NOMO-1 treated with DMSO at 0.1 percent for 48 hours (cell line): ENCODE data around the gene LRCH2.
"Not testable (repeated sequence)": the region's sequence is repeated elsewhere in the genome, so short reads cannot be mapped to it uniquely, and the experiment has no call there.

Source experiments
- DNase-seq: peaks from one replicate; lab custom pipeline; 2025; ENCODE audit not compliant: unreplicated experiment; lab: John Stamatoyannopoulos, UW

The LRCH2 gene

GRCh38 chrX:115233497-115234455, at the start of gene LRCH2:
TSS of gene LRCH2 (minus strand) at chrX:115234096. CDS start at chrX:115234041, 55 bp downstream.
- DNase-seq: no peak

DNA sequence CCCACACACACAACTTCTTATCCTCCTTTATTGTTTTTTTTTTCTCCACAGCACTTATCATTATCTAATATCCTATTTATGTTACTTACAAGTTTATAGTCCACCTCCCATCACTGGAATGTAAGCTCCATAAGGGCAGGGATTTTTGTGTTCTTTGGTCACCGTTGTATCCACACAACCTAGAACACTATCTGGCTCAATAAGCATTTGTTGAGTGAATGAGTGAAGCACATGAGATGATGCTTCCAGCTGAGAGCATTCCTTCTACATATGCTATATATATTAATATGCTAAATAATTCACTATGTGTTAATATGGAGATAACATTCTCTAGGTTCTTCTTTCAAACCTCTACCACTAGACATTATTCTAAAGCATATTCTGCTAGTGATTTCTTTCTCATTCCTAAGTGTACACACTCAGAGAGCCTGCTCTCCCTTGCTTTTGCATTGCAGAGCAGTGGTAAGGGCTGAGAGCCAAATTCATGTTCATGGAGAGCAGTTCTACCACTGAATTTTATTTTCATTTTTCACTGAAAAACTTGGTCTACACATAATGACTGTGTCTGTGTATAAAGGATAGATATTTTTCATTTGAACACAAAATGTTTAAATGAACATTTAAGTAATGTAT, 35.3 kb upstream of the LRCH2 start:
- DNase-seq: no peak

GRCh38 chrX:115268421-115268820, 34.5 kb upstream of the LRCH2 start:
- DNase-seq: no peak

GRCh38 chrX:115266300-115266699, 32.4 kb upstream of the LRCH2 start:
- DNase-seq: no peak

DNA sequence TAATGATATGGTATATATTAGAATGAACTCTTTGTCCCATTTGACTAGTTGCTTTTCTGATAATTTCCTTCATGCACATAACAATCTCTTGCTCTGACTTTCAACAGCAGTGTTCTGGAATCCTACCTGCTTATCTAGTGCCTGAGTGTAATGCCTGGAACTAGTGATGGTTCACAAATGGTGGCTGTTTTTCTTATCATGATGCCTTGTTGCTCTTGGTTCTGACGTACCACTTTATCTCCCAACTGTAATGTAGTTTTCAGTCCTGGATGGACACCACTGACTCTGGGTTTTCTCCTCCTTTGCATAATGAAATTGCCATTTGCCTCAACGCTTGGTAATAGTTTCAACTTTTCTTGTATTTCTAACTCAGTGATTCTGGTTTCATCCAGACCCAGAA, 30.1 kb upstream of the LRCH2 start:
- DNase-seq: no peak

- no peak for DNase-seq
Measured at GRCh38 chrX:115261148-115261547, 27.3 kb upstream of the LRCH2 start.

DNA sequence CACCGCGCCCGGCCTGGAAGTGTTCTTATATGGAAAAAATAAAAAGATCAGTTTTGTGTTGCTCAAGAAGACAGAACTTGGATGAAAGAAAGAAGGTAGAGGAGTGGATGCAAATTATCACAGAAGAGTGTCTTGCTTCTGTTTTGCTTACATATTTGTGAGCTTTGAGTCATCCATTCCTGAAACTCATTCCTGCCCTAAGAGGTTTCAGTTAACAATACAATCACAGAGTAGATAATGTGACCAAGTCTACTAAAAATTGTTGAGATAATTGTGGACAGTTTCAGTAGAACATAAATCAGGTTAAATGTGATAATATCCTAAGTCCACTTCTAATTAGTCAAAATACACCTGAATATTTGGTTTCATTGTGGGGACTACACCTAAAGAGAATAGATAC, 26.4 kb upstream of the LRCH2 start:
- DNase-seq: no peak

GRCh38 chrX:115259238-115259875, 25.5 kb upstream of the LRCH2 start:
- DNase-seq: no peak

GRCh38 chrX:115257711-115258110, 23.8 kb upstream of the LRCH2 start:
- DNase-seq: no peak

GRCh38 chrX:115255003-115255402, 21.1 kb upstream of the LRCH2 start:
- DNase-seq: no peak

- DNase-seq: no peak
Measured at GRCh38 chrX:115251458-115252233, 17.8 kb upstream of the LRCH2 start.

DNA sequence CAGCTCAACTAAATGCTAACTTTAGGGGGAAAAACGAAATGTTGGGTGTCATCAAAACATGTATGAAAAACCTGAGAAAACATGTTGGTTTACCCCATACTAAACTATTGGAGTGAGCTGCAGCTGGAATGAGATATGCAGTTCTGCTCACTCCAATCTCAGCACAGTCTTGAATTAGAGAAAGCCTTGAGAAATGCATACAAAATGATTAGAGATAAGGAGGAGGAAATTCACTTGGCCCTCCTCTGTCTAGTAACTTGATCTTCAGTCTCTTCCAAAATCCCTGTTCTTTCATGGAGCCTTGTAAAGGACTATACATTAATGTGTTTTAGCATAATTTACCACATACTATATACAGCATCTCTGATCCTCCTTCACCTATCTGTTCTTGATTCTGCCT, 3.2 kb upstream of the LRCH2 start:
- no peak for DNase-seq

DNA sequence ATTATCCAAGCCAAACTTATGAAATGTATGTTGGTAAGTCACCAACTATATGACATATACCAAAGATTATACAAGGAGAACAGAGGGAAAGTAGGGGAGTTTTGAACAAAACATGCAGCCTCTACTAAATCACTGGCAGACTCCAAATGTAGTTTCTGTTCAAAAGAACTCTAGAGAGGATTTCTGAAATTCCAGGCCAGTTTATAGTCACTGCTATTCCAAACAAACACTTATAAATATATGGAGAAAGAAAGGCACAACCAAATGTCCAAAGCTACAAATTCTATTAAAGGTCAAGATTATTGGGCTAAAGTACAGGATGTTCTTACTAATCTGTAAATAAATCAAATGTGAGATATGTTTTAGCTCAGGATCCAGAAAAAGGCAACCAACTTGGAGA, 2.7 kb upstream of the LRCH2 start:
- DNase-seq: no peak

- DNase-seq: no peak
Measured at GRCh38 chrX:115234461-115234860, 565 bp upstream of the LRCH2 start.

GRCh38 chrX:115232933-115233496, 881 bp downstream of the LRCH2 start:
- no peak for DNase-seq

DNA sequence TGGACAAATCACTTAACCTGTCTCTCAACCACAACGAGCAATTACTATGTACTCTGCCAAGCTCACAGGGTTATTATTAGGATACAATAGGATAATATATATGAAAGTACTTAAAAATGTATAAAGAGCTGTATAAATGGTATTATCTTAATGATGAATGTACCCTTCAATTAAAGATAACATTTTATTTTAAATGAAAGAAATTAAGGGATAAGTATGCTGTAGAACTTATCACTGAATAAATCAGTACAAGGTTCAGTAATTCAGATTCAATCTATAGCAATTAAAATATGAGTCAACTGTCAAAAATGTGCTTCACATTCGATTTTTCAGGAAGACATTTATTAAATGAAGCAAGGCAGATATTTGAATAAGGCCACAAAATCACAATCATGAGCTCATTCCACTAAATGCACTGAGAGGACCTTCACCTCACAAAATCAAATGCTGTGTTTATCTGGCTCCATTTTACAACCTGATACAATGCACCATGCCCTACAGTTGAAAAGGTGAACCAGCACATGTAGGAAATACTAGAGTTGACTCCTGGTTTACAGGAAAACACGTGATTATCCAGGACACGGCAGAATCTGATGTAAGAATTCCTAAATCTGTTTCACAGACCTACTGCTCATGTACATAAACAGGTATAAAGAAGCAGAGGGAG, 4.4 kb downstream of the LRCH2 start:
- no peak for DNase-seq

- no peak for DNase-seq
Measured at GRCh38 chrX:115226929-115227328, 7.0 kb downstream of the LRCH2 start.

DNA sequence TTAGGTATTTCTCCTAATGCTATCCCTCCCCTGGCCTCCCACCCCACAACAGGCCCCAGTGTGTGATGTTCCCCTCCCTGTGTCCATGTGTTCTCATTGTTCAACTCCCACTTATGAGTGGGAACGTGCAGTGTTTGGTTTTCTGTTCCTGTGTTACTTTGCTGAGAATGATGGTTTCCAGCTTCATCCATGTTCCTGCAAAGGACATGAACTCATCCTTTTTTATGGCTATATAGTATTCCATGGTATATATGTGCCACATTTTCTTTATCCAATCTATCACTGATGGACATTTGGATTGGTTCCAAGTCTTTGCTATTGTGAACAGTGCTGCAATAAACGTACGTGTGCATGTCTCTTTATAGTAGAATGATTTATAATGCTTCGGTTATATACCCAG, 16.6 kb downstream of the LRCH2 start:
- DNase-seq: not testable (repeated sequence)

DNA sequence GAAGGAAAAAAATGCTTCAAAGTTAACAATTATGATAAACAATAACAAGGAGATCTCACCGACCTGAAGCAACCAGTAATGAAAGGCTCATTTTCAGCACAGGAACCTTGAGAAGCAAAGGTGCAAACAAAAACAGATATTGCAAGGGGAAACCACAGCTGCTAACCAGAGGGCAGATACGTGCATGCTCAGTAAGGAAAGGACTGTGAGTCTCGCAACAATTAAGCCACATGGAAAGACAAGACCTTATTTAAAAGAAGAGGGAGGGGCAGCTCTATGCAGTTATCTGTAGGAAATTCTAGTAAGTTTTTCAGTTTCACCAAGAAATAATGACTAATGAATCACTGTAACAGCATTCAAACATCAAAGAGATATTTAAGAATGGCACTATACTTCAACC, 19.3 kb downstream of the LRCH2 start:
- DNase-seq: no peak

- no peak for DNase-seq
Measured at GRCh38 chrX:115214151-115214550, 19.7 kb downstream of the LRCH2 start.
